Upper lobe of right lung (tissue), 1 donor: ENCODE measurements around the gene ACOXL. TPM values are rescaled to one million over a fixed set of nuclear protein-coding genes. Genes with fewer than 3 reads are reported as not detected.

Experiments used
- ATAC-seq: fragments of 200-7000 bp; cut with Tn5 transposase; one replicate; pipeline ENCODE4 v1.9.1; 2020; ENCODE audit warnings: mild to moderate bottlenecking, moderate library complexity
- DNase-seq: peaks from one replicate; pipeline ENCODE4 v3.0.0-alpha.2; 2020
- H3K27ac ChIP-seq: fragments of 200-600 bp; one replicate; pipeline ENCODE4 v1.8.0; 2022
- H3K27me3 ChIP-seq: fragments of 200-600 bp; one replicate; pipeline ENCODE4 v1.8.0; 2022; ENCODE audit warnings: mild to moderate bottlenecking
- H3K36me3 ChIP-seq: fragments of 200-600 bp; one replicate; pipeline ENCODE4 v1.8.0; 2022
- H3K4me1 ChIP-seq: fragments of 200-600 bp; one replicate; pipeline ENCODE4 v1.8.0; 2022
- H3K4me3 ChIP-seq: fragments of 200-600 bp; one replicate; pipeline ENCODE4 v1.8.0; 2022; ENCODE audit warnings: mild to moderate bottlenecking
- H3K9me3 ChIP-seq: fragments of 200-600 bp; one replicate; pipeline ENCODE4 v1.8.0; 2022
- intact Hi-C: fragments of 100-400 bp; cut with DNase I; formaldehyde crosslinking; loops from one replicate; pipeline ENCODE4 v1.11.0; 2022
- total RNA-seq: library from RNA; stranded (reverse); fragmentation: NEBNext Ultra II Directional; extraction: Animal tissue kit (Norgen Biotek cat#: 25700); gene quantifications from one replicate; pipeline ENCODE4 v1.2.1, GENCODE V29; 2021
- TF ChIP-seq, protein P1 (sequence below): fragments of 200-600 bp; IDR thresholded peaks from one replicate; pipeline ENCODE4 v1.8.0; 2022; ENCODE audit warnings: antibody characterized with exemption
- donor health status: DM: no; HTN: yes; CAD: no; lungs with severe emphysema.

Gene ACOXL
- total RNA-seq, 1 donor from 2014 or later = 47.5 TPM

- ATAC-seq (no peak), DNase-seq (no peak)
- Histone ChIP-seq H3K36me3 (peaks cover 45% of the 10 kb centered on the region), H3K4me3 (no peak overlapping the region), H3K27ac (no peak overlapping the region), H3K27me3 (no peaks in the 10 kb centered on the region), H3K9me3 (no peaks in the 10 kb centered on the region), H3K4me1 (no peaks in the 10 kb centered on the region)
- intact Hi-C loops = no loop called here
- TF ChIP-seq, protein P1, sequence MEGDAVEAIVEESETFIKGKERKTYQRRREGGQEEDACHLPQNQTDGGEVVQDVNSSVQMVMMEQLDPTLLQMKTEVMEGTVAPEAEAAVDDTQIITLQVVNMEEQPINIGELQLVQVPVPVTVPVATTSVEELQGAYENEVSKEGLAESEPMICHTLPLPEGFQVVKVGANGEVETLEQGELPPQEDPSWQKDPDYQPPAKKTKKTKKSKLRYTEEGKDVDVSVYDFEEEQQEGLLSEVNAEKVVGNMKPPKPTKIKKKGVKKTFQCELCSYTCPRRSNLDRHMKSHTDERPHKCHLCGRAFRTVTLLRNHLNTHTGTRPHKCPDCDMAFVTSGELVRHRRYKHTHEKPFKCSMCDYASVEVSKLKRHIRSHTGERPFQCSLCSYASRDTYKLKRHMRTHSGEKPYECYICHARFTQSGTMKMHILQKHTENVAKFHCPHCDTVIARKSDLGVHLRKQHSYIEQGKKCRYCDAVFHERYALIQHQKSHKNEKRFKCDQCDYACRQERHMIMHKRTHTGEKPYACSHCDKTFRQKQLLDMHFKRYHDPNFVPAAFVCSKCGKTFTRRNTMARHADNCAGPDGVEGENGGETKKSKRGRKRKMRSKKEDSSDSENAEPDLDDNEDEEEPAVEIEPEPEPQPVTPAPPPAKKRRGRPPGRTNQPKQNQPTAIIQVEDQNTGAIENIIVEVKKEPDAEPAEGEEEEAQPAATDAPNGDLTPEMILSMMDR = no peak
Measured at GRCh38 chr2:111154758-111155157, 422.4 kb downstream of the ACOXL start.

GRCh38 chr2:111155610-111156009, 423.2 kb downstream of the ACOXL start:
- no peaks in the 10 kb centered on the region for H3K4me1 ChIP-seq
- no peak for ATAC-seq
- no peaks in the 10 kb centered on the region for H3K27me3 ChIP-seq
- intact Hi-C loops = no loop called here
- TF ChIP-seq, protein P1 = no peak
- peaks cover 38% of the 10 kb centered on the region for H3K36me3 ChIP-seq
- no peak overlapping the region for H3K27ac ChIP-seq
- no peak overlapping the region for H3K4me3 ChIP-seq
- DNase-seq = no peak
- H3K9me3 ChIP-seq = no peaks in the 10 kb centered on the region

DNA sequence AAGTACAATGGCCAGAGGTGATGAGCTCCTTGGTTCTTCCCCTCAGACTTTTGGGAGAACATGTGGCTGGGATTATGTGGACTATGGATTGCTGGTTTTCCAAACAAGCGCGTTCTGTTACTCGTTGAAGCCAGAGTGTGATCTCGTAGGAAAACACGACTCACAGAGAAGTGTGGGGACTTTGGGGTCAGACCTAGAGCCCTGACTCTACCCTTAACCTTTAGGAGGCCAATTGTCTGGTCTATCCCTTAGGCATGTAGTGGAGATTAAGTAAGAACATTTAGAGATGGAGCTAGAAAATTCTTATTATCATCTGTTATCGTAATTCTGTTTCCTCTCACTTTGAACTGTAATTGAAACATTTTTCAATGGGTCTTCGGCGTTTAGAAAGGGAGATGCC, 424.2 kb downstream of the ACOXL start:
- ATAC-seq = no peak
- intact Hi-C loops = no loop called here
- H3K9me3 ChIP-seq = no peaks in the 10 kb centered on the region
- no peak overlapping the region for H3K4me3 ChIP-seq
- peaks cover 33% of the 10 kb centered on the region for H3K36me3 ChIP-seq
- no peak for DNase-seq
- no peaks in the 10 kb centered on the region for H3K27me3 ChIP-seq
- H3K4me1 ChIP-seq = peaks cover 7% of the 10 kb centered on the region
- H3K27ac ChIP-seq = no peak overlapping the region
- TF ChIP-seq, protein P1 = no peak

- TF ChIP-seq, protein P1 = no peak
- Histone ChIP-seq H3K9me3 (no peaks in the 10 kb centered on the region), H3K36me3 (peaks cover 27% of the 10 kb centered on the region), H3K27me3 (no peaks in the 10 kb centered on the region), H3K4me3 (no peak overlapping the region), H3K4me1 (peaks cover 13% of the 10 kb centered on the region), H3K27ac (no peak overlapping the region)
- intact Hi-C loops = no loop called here
- ATAC-seq (no peak), DNase-seq (no peak)
Measured at GRCh38 chr2:111157071-111157661, 424.8 kb downstream of the ACOXL start.

DNA sequence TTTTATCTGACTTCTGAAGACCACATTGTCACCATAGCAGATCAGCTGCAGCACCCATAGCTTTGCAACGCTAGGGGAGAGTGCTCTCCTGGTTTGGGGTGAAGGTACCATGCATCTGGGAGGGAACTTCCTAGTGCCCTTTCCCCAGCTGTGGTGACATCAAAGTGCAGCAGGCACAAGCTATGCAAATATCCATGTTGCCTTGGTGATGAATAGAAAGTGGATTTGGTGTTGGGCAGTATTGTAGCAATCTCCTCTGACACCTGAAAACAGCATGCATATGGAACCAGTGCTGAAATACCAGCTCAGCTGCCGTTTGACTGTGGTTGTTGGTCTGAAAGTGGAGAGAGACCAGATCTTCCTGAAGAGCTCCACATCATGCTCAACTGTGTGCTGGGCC, 425.4 kb downstream of the ACOXL start:
- intact Hi-C loops = no loop called here
- peaks cover 21% of the 10 kb centered on the region for H3K36me3 ChIP-seq
- no peaks in the 10 kb centered on the region for H3K9me3 ChIP-seq
- ATAC-seq = no peak
- TF ChIP-seq, protein P1 = no peak
- H3K4me1 ChIP-seq = peaks cover 13% of the 10 kb centered on the region
- H3K4me3 ChIP-seq = no peak overlapping the region
- DNase-seq = no peak
- H3K27me3 ChIP-seq = no peaks in the 10 kb centered on the region
- H3K27ac ChIP-seq = no peak overlapping the region

DNA sequence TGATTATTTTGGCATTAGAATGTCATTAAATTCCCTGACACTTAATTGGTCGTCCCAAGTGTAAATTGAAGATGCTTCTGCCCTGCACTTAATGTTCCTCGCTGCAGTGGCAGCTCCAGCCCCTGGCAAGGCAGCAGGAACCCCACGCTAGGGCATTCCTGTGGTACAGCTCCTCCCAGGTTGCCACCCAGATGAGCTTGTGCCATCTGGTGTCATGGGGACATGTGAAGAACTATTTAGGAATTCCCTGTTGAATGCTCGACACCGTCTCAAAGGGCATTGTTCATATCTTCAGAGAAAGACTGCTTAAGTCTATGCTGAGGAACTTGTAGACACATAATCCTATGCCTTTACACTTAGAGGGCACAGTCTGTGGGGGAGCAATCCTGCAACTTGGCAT, 427.3 kb downstream of the ACOXL start:
- no peak for ATAC-seq
- peaks cover 17% of the 10 kb centered on the region for H3K36me3 ChIP-seq
- intact Hi-C loops = no loop called here

More for the DNA sequence above, 427.3 kb downstream of the ACOXL start:
- TF ChIP-seq, protein P1 = no peak
- H3K9me3 ChIP-seq = no peaks in the 10 kb centered on the region
- no peak for DNase-seq
- H3K4me3 ChIP-seq = no peak overlapping the region
- no peak overlapping the region for H3K27ac ChIP-seq
- H3K27me3 ChIP-seq = no peaks in the 10 kb centered on the region
- peaks cover 21% of the 10 kb centered on the region for H3K4me1 ChIP-seq
